Neuron (in vitro differentiated cells): ENCODE results near the gene BTBD19.
"Not testable (repeated sequence)": the region's sequence is repeated elsewhere in the genome, so short reads cannot be mapped to it uniquely, and the experiment has no call there.

Experiments used
- H2AFZ ChIP-seq: one replicate; pipeline ENCODE4 v1.6.1; 2013; ENCODE audit warnings: low read depth, mild to moderate bottlenecking, inconsistent platforms, low read length, moderate library complexity
- H3K27me3 ChIP-seq: one replicate; pipeline ENCODE4 v1.6.1; 2013; ENCODE audit warnings: low read length; ENCODE audit not compliant: insufficient read depth
- H3K36me3 ChIP-seq: one replicate; pipeline ENCODE4 v1.6.1; 2013; ENCODE audit warnings: low read length; ENCODE audit not compliant: insufficient read depth
- H3K4me1 ChIP-seq: one replicate; pipeline ENCODE4 v1.6.1; 2013; ENCODE audit warnings: low read length; ENCODE audit not compliant: insufficient read depth
- H3K4me3 ChIP-seq: 2 replicates; pipeline ENCODE4 v1.5.1; 2013; ENCODE audit warnings: mild to moderate bottlenecking, low read length, moderate library complexity
- H3K9me3 ChIP-seq: one replicate; pipeline ENCODE4 v1.6.1; 2013; ENCODE audit warnings: low read length

BTBD19 gene

GRCh38 chr1:44808063-44808937 is at the start of gene BTBD19:
Gene BTBD19 (plus strand): TSS chr1:44808523. CDS start chr1:44808821, 298 bp downstream.
- Histone ChIP-seq H3K36me3 (peaks cover 25% of the 10 kb centered on the region), H2AFZ (peak within 1 kb of the TSS; percentile 46), H3K4me1 (peaks cover 40% of the 10 kb centered on the region), H3K4me3 (peak within 1 kb of the TSS; percentile 46), H3K27me3 (no peaks in the 10 kb centered on the region), H3K9me3 (no peaks in the 10 kb centered on the region)

- Histone ChIP-seq H3K36me3 (peaks cover 81% of the 10 kb centered on the region), H3K9me3 (no peaks in the 10 kb centered on the region), H3K4me1 (no peaks in the 10 kb centered on the region), H3K27me3 (no peaks in the 10 kb centered on the region), H2AFZ (no peak overlapping the region), H3K4me3 (no peak overlapping the region)
These were observed 49.2 kb upstream of the BTBD19 start for GRCh38 chr1:44759077-44759476.

- Histone ChIP-seq H3K4me1 (no peaks in the 10 kb centered on the region), H3K9me3 (no peaks in the 10 kb centered on the region), H3K4me3 (no peak overlapping the region), H2AFZ (no peak overlapping the region), H3K27me3 (no peaks in the 10 kb centered on the region), H3K36me3 (peaks cover 71% of the 10 kb centered on the region)
These were observed 47.4 kb upstream of the BTBD19 start for GRCh38 chr1:44760876-44761275.

GRCh38 chr1:44766421-44766820 is 41.9 kb upstream of the BTBD19 start:
- not testable (repeated sequence) for H3K27me3 ChIP-seq, H3K4me3 ChIP-seq, H3K9me3 ChIP-seq, H3K4me1 ChIP-seq, H2AFZ ChIP-seq
- H3K36me3 ChIP-seq = peaks cover 49% of the 10 kb centered on the region

GRCh38 chr1:44775078-44775929 is 33.0 kb upstream of the BTBD19 start, which contains the start of gene RPS8:
Gene RPS8 (plus strand): TSS chr1:44775540. CDS start chr1:44775597, 57 bp downstream.
- Histone ChIP-seq H3K27me3 (no peaks in the 10 kb centered on the region), H2AFZ (peak within 1 kb of the TSS; percentile 68), H3K36me3 (peaks cover 41% of the 10 kb centered on the region)

GRCh38 chr1:44775930-44776729 is 32.2 kb upstream of the BTBD19 start:
- H3K9me3 ChIP-seq = no peaks in the 10 kb centered on the region
- H3K4me1 ChIP-seq = peaks cover 18% of the 10 kb centered on the region
- H3K36me3 ChIP-seq = peaks cover 44% of the 10 kb centered on the region
- no peak overlapping the region for H2AFZ ChIP-seq
- H3K27me3 ChIP-seq = no peaks in the 10 kb centered on the region
- peak overlapping the region; percentile 93 for H3K4me3 ChIP-seq

More at GRCh38 chr1:44775078-44775929, 33.0 kb upstream of the BTBD19 start, which contains the start of gene RPS8:
- peaks cover 18% of the 10 kb centered on the region for H3K4me1 ChIP-seq
- H3K4me3 ChIP-seq = peak within 1 kb of the TSS; percentile 93
- H3K9me3 ChIP-seq = no peaks in the 10 kb centered on the region

GRCh38 chr1:44776730-44777068 is 31.6 kb upstream of the BTBD19 start:
- peaks cover 46% of the 10 kb centered on the region for H3K36me3 ChIP-seq

GRCh38 chr1:44777547-44777946 is 30.8 kb upstream of the BTBD19 start:
- peaks cover 18% of the 10 kb centered on the region for H3K4me1 ChIP-seq
- no peak overlapping the region for H3K4me3 ChIP-seq
- H2AFZ ChIP-seq = no peak overlapping the region
- no peaks in the 10 kb centered on the region for H3K27me3 ChIP-seq
- H3K9me3 ChIP-seq = no peaks in the 10 kb centered on the region
- peaks cover 46% of the 10 kb centered on the region for H3K36me3 ChIP-seq

More at GRCh38 chr1:44776730-44777068, 31.6 kb upstream of the BTBD19 start:
- Histone ChIP-seq H3K4me1 (peaks cover 18% of the 10 kb centered on the region), H3K4me3 (peak overlapping the region; percentile 93), H3K27me3 (no peaks in the 10 kb centered on the region), H3K9me3 (no peaks in the 10 kb centered on the region), H2AFZ (no peak overlapping the region)

GRCh38 chr1:44777969-44778635 is 30.2 kb upstream of the BTBD19 start:
- Histone ChIP-seq H3K4me3 (no peak overlapping the region), H3K9me3 (no peaks in the 10 kb centered on the region), H2AFZ (no peak overlapping the region), H3K27me3 (no peaks in the 10 kb centered on the region), H3K36me3 (peaks cover 46% of the 10 kb centered on the region), H3K4me1 (peaks cover 18% of the 10 kb centered on the region)

GRCh38 chr1:44778705-44779576 is 29.4 kb upstream of the BTBD19 start:
- Histone ChIP-seq H3K36me3 (peaks cover 46% of the 10 kb centered on the region), H3K4me1 (peaks cover 18% of the 10 kb centered on the region), H2AFZ (no peak overlapping the region), H3K27me3 (no peaks in the 10 kb centered on the region), H3K4me3 (no peak overlapping the region), H3K9me3 (no peaks in the 10 kb centered on the region)

- Histone ChIP-seq H3K4me3 (no peak overlapping the region), H3K4me1 (peaks cover 18% of the 10 kb centered on the region), H3K27me3 (peaks cover 4% of the 10 kb centered on the region), H3K9me3 (no peaks in the 10 kb centered on the region), H3K36me3 (peaks cover 46% of the 10 kb centered on the region), H2AFZ (no peak overlapping the region)
These were observed 27.7 kb upstream of the BTBD19 start for GRCh38 chr1:44780583-44781121.
